Caki2 (cell line): ENCODE data around the gene DCDC2. TPM values are rescaled to one million over a fixed set of nuclear protein-coding genes. Genes with fewer than 3 reads are reported as not detected.

Experiments used
- DNase-seq: peaks from one replicate; pipeline ENCODE4 v3.0.0-alpha.2; 2015; ENCODE audit warnings: low read depth
- in situ Hi-C: cut with HindIII; loops from 2 replicates; pipeline ENCODE4 v1.10.0; 2016; ENCODE audit warnings: low sequenced_read_pairs, low pct_unique_long_range_greater_than_20kb, mixed read lengths
- total RNA-seq: library from RNA; depleted of rRNA; stranded (reverse); fragments of >200 nt; shearing (Covaris generic); gene quantifications from 2 replicates; pipeline ENCODE4 v1.2.3, GENCODE V29; 2014; ENCODE audit warnings: low replicate concordance; rRNA removed

Gene DCDC2
- total RNA-seq, 1 experiment from 2014 or later = 4.7 TPM

DNA sequence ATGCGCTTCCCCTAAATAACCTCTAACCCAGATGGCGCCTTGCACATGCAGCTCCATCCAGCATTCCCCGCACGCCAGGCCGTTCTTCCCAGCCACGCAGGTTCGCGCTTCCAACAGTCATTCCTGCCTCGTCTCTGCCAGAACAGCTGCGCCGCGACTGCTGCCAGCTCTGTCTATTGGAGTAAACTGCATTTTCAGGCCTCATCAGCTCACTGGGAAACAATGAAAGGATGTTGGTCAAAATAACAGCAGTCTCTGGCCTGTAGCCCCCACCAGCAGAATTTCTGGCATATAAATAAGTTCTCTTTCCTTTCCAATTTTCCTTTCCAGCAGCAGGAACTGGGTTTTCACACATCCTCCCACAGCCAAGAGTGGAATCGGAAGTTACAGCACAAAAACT, 217.3 kb downstream of the DCDC2 start:
- DNase-seq = no peak
- in situ Hi-C loops = no loop called here

DNA sequence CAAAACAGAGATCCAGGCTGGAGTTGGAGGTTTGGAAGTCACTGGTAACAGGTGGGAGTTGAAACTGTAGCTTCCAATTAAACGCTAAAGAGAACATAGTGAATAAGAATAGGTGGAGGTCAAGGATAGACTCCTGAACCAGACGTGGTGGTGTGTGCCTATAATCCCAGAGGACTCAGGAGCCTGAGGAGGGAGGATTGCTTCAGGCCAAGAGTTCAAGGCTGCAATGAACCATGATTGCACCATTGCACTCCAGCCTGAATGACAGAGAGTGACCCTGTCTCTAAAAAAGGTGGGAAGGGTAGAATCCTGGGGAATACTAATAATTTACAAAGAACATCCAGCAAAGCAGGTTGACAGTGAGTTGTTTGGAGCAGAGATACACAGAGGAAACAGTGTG, 218.2 kb downstream of the DCDC2 start:
- in situ Hi-C loops = no loop called here
- no peak for DNase-seq

- in situ Hi-C loops = no loop called here
- DNase-seq = no peak
These were observed 218.8 kb downstream of the DCDC2 start for GRCh38 chr6:24139080-24139479.

DNA sequence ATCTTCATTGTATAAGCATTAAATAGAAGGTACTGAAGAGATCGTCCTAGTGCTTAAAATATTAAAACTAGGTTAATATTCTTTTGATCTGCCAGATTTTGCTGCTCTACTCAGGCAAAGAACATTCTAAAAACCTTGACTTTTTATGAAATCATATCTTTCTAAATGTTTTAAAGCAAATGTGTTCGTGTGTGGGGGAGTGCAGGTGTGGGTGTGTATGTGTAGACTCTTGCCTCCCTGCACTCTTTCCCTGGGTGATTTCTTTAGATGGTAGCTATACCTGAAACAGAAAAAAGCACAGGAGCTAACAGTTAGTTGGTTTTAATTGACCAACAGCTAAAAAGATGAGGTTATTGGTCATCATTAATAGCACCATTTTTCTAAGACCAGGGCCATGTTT, 226.1 kb downstream of the DCDC2 start:
- no peak for DNase-seq
- in situ Hi-C loops = no loop called here

- in situ Hi-C loops = no loop called here
- DNase-seq = no peak
These were observed 230.5 kb downstream of the DCDC2 start for GRCh38 chr6:24127316-24127715.

- in situ Hi-C loops = no loop called here
- peak; percentile 47 for DNase-seq
These were observed 231.2 kb downstream of the DCDC2 start for GRCh38 chr6:24126586-24127192.

DNA sequence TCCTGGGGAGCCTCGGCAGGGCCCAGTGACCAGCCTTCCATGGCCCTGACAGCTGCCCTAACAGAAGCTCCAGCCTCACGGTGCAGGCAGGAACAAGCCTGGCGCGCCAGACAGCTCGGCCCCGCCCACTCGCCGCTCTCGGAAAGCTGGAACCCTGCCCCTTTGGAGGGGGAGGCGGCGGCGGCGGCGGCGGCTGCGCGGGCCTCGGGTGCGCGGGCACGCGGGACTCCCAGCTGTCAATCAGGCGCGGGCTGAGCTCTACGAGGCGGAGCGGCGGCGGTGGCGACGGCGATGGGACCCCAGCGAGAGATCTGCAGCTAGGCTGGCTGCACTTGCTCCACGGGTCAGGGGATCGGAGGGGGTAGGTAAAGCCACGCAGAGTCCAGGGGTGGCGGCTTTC, 231.9 kb downstream of the DCDC2 start, which contains the start of gene NRSN1:
Gene NRSN1, plus strand, starts transcription at position 236 of the 400 bp plus-strand sequence. CDS start 8,113 bp downstream, outside the sequence.
- peak; percentile 2 for DNase-seq
- in situ Hi-C loops = no loop called here

DNA sequence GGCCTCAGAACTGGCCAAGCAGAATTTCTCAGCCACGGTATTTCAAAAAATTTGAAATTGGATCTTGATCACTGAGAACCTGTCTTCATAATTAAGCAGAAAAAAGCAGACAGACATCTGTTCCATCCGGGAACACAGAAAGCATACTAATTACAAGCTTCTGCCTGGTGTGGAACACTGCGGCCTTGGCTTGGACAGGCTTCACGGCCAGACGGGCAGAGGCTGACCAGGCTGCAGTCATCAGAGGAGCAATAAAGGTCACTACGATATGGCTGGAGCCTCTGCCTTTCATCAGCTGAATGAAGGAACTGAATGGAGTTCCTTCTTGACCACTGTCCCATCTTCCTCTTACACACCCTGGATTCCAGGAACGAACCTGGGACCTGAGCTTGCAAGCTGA, 235.7 kb downstream of the DCDC2 start:
- in situ Hi-C loops = no loop called here
- DNase-seq = no peak

Other genes starting within 250 kb of the DCDC2 start
- not detected in 2 replicates for gene NRSN1, start 231.8 kb downstream of the DCDC2 start, total RNA-seq
- 18.7 and 26.6 TPM in 2 replicates for gene MRS2, start 44.9 kb upstream of the DCDC2 start, total RNA-seq
- 1.3 and 4.9 TPM in 2 replicates for gene GPLD1, start 131.5 kb upstream of the DCDC2 start, total RNA-seq
- 8.4 and 11.3 TPM in 2 replicates for gene ALDH5A1, start 136.9 kb upstream of the DCDC2 start, total RNA-seq